22Rv1 (cell line): ENCODE measurements around the gene RAB5B.
A peak's percentile ranks its signal among the peaks of the same experiment; 100 is the strongest.

Source experiments
- H3K27ac ChIP-seq: fragments of 450-650 bp; 2 replicates; pipeline ENCODE4 v1.5.1; 2017
- CTCF ChIP-seq: fragments of 450-650 bp; IDR thresholded peaks from 2 replicates; pipeline ENCODE4 v1.5.1; 2017; ENCODE audit warnings: mild to moderate bottlenecking
- ZFX ChIP-seq: fragments of 450-650 bp; IDR thresholded peaks from 2 replicates; pipeline ENCODE4 v1.6.1; 2017; ENCODE audit warnings: antibody characterized with exemption, borderline replicate concordance

The RAB5B gene

GRCh38 chr12:55934773-55935172 is 39.1 kb upstream of the RAB5B start:
- TF ChIP-seq CTCF: no peak
- no peak for TF ChIP-seq ZFX
- H3K27ac ChIP-seq: 0 out of 2 replicates have a peak overlapping the region, but pooled peaks have one; percentile 1

GRCh38 chr12:55935738-55936151 is 38.1 kb upstream of the RAB5B start:
- H3K27ac ChIP-seq: no peak overlapping the region
- TF ChIP-seq CTCF (no peak), ZFX (no peak)

GRCh38 chr12:55937981-55938380 is 35.9 kb upstream of the RAB5B start:
- H3K27ac ChIP-seq: no peak overlapping the region
- TF ChIP-seq CTCF (no peak), ZFX (no peak)

GRCh38 chr12:55938826-55939501 is 34.9 kb upstream of the RAB5B start:
- peak overlapping the region; percentile 51 for H3K27ac ChIP-seq
- no peak for TF ChIP-seq ZFX
- no peak for TF ChIP-seq CTCF

- TF ChIP-seq ZFX: no peak
- peak; percentile 99 for TF ChIP-seq CTCF
- H3K27ac ChIP-seq: peak overlapping the region; percentile 51
Observed at GRCh38 chr12:55940065-55940732, 33.7 kb upstream of the RAB5B start.

- no peak overlapping the region for H3K27ac ChIP-seq
- TF ChIP-seq ZFX (no peak), CTCF (no peak)
Observed at GRCh38 chr12:55942055-55942454, 31.8 kb upstream of the RAB5B start.

- TF ChIP-seq CTCF: no peak
- no peak for TF ChIP-seq ZFX
- H3K27ac ChIP-seq: no peak overlapping the region
Observed at GRCh38 chr12:55942577-55943136, 31.2 kb upstream of the RAB5B start.
